ENCODE results near the gene FAM118A. TPM values are rescaled to one million over a fixed set of nuclear protein-coding genes. Genes with fewer than 3 reads are reported as not detected.

The FAM118A gene
- total and polyA plus RNA-seq, 2 experiments from 2014 or later, result 11.9 to 20.3 TPM

DNA sequence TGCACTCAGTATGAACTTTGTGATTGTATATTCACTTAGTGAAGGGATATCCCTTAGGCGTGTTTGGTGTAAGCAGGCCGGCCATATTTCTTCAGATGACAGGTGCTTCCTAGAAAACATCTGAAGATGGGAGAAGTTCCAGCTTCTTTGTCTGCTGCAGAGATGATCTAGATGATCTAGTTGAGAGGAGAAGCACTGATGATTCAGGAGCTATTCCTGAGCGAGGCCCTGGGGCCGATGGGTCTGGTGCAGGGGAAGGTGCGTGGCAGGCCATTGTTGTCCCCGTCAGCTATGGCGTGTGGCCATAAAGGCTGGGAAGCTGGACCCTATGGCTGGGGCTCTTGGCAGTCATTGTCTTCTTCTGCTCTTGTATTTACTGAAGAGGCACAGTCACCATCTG, 14.0 kb downstream of the FAM118A start:
- DNase-seq (ENCODE audit: low spot score) (no peak), ATAC-seq (no peak)
- Mint-ChIP-seq H3K4me1 (peaks cover 11% of the 10 kb centered on the region; the same call in 2 of the 3 replicates), H3K9me3 (no peaks in the 10 kb centered on the region), H3K27ac (no peak overlapping the region), H3K36me3 (ENCODE audit: low read depth) (peaks cover 40% of the 10 kb centered on the region), H3K27me3 (ENCODE audit: insufficient read depth, low read depth, poor library complexity) (peaks cover 3% of the 10 kb centered on the region), H3K4me3 (no peak overlapping the region)
- TF ChIP-seq, protein P1, sequence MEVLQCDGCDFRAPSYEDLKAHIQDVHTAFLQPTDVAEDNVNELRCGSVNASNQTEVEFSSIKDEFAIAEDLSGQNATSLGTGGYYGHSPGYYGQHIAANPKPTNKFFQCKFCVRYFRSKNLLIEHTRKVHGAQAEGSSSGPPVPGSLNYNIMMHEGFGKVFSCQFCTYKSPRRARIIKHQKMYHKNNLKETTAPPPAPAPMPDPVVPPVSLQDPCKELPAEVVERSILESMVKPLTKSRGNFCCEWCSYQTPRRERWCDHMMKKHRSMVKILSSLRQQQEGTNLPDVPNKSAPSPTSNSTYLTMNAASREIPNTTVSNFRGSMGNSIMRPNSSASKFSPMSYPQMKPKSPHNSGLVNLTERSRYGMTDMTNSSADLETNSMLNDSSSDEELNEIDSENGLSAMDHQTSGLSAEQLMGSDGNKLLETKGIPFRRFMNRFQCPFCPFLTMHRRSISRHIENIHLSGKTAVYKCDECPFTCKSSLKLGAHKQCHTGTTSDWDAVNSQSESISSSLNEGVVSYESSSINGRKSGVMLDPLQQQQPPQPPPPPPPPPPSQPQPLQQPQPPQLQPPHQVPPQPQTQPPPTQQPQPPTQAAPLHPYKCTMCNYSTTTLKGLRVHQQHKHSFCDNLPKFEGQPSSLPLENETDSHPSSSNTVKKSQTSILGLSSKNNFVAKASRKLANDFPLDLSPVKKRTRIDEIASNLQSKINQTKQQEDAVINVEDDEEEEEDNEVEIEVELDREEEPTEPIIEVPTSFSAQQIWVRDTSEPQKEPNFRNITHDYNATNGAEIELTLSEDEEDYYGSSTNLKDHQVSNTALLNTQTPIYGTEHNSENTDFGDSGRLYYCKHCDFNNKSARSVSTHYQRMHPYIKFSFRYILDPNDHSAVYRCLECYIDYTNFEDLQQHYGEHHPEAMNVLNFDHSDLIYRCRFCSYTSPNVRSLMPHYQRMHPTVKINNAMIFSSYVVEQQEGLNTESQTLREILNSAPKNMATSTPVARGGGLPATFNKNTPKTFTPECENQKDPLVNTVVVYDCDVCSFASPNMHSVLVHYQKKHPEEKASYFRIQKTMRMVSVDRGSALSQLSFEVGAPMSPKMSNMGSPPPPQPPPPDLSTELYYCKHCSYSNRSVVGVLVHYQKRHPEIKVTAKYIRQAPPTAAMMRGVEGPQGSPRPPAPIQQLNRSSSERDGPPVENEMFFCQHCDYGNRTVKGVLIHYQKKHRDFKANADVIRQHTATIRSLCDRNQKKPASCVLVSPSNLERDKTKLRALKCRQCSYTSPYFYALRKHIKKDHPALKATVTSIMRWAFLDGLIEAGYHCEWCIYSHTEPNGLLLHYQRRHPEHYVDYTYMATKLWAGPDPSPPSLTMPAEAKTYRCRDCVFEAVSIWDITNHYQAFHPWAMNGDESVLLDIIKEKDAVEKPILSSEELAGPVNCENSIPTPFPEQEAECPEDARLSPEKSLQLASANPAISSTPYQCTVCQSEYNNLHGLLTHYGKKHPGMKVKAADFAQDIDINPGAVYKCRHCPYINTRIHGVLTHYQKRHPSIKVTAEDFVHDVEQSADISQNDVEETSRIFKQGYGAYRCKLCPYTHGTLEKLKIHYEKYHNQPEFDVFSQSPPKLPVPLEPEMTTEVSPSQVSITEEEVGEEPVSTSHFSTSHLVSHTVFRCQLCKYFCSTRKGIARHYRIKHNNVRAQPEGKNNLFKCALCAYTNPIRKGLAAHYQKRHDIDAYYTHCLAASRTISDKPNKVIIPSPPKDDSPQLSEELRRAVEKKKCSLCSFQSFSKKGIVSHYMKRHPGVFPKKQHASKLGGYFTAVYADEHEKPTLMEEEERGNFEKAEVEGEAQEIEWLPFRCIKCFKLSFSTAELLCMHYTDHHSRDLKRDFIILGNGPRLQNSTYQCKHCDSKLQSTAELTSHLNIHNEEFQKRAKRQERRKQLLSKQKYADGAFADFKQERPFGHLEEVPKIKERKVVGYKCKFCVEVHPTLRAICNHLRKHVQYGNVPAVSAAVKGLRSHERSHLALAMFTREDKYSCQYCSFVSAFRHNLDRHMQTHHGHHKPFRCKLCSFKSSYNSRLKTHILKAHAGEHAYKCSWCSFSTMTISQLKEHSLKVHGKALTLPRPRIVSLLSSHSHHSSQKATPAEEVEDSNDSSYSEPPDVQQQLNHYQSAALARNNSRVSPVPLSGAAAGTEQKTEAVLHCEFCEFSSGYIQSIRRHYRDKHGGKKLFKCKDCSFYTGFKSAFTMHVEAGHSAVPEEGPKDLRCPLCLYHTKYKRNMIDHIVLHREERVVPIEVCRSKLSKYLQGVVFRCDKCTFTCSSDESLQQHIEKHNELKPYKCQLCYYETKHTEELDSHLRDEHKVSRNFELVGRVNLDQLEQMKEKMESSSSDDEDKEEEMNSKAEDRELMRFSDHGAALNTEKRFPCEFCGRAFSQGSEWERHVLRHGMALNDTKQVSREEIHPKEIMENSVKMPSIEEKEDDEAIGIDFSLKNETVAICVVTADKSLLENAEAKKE (CRISPR knock-in tag; IDR thresholded peaks at IDR 0.05), result no peak
- no peak overlapping the region for H2AFZ ChIP-seq
- H3K27ac ChIP-seq (ENCODE audit: low read depth), result no peak overlapping the region
- no peak overlapping the region for H3K4me2 ChIP-seq
- H3K9me2 ChIP-seq (ENCODE audit: insufficient read depth), result no peaks in the 10 kb centered on the region
- H3F3A ChIP-seq (replicated peaks; ENCODE audit: low read depth), result no peaks in the 10 kb centered on the region
- H3K4me1 ChIP-seq (ENCODE audit: insufficient read depth), result peaks cover 9% of the 10 kb centered on the region; the same call in 1 of the 2 replicates
- no peaks in the 10 kb centered on the region for H3K27me3 ChIP-seq (ENCODE audit: insufficient read depth)
- no peaks in the 10 kb centered on the region; the same call in 1 of the 2 replicates for H3K36me3 ChIP-seq (ENCODE audit: insufficient read depth)
- peaks cover 21% of the 10 kb centered on the region for H4K20me1 ChIP-seq (replicated peaks; ENCODE audit: insufficient read depth)
- H3K4me3 ChIP-seq, result no peak overlapping the region
- H3K79me2 ChIP-seq (replicated peaks; ENCODE audit: insufficient read depth), result peaks cover 43% of the 10 kb centered on the region

DNA sequence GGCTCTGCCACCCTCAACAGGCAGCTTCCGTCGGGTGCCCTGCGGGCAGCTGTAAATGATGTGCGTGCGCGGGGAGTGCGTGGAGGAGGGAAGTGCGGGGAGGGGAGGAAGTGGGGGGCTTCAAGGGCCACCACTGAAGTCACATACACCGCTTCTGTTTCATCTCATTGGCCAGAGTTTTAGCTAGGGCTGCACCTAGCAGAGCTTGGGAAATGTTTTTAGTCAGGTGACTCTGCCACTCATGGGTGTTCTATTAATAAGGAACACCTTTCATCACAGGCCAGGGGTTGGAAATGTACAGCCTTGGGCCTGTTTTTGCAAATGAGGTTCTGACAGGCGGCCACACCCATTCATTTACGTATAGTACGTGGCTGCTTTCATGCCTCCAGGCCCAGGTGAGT, 14.6 kb downstream of the FAM118A start:
- peaks cover 17% of the 10 kb centered on the region for H4K20me1 ChIP-seq (replicated peaks; ENCODE audit: insufficient read depth)
- H3K27me3 Mint-ChIP-seq (ENCODE audit: insufficient read depth, low read depth, poor library complexity), result peaks cover 6% of the 10 kb centered on the region
- no peak overlapping the region for H3K4me3 Mint-ChIP-seq
- H3K4me1 Mint-ChIP-seq, result peaks cover 6% of the 10 kb centered on the region; the same call in 2 of the 3 replicates
- no peaks in the 10 kb centered on the region; the same call in 1 of the 2 replicates for H3K36me3 ChIP-seq (ENCODE audit: insufficient read depth)
- no peaks in the 10 kb centered on the region for H3K27me3 ChIP-seq (ENCODE audit: insufficient read depth)
- H3K4me1 ChIP-seq (ENCODE audit: insufficient read depth), result peaks cover 3% of the 10 kb centered on the region; the same call in 1 of the 2 replicates
- peaks cover 37% of the 10 kb centered on the region for H3K79me2 ChIP-seq (replicated peaks; ENCODE audit: insufficient read depth)
- no peak overlapping the region for H3K27ac Mint-ChIP-seq
- H3K9me3 Mint-ChIP-seq, result no peaks in the 10 kb centered on the region
- ATAC-seq (no peak), DNase-seq (ENCODE audit: low spot score) (no peak)
- H3K36me3 Mint-ChIP-seq (ENCODE audit: low read depth), result peaks cover 40% of the 10 kb centered on the region
- no peaks in the 10 kb centered on the region for H3F3A ChIP-seq (replicated peaks; ENCODE audit: low read depth)
- no peak overlapping the region for H2AFZ ChIP-seq
- H3K4me2 ChIP-seq, result no peak overlapping the region
- H3K9me2 ChIP-seq (ENCODE audit: insufficient read depth), result no peaks in the 10 kb centered on the region
- H3K27ac ChIP-seq (ENCODE audit: low read depth), result no peak overlapping the region
- H3K4me3 ChIP-seq, result no peak overlapping the region
- TF ChIP-seq, protein P2, sequence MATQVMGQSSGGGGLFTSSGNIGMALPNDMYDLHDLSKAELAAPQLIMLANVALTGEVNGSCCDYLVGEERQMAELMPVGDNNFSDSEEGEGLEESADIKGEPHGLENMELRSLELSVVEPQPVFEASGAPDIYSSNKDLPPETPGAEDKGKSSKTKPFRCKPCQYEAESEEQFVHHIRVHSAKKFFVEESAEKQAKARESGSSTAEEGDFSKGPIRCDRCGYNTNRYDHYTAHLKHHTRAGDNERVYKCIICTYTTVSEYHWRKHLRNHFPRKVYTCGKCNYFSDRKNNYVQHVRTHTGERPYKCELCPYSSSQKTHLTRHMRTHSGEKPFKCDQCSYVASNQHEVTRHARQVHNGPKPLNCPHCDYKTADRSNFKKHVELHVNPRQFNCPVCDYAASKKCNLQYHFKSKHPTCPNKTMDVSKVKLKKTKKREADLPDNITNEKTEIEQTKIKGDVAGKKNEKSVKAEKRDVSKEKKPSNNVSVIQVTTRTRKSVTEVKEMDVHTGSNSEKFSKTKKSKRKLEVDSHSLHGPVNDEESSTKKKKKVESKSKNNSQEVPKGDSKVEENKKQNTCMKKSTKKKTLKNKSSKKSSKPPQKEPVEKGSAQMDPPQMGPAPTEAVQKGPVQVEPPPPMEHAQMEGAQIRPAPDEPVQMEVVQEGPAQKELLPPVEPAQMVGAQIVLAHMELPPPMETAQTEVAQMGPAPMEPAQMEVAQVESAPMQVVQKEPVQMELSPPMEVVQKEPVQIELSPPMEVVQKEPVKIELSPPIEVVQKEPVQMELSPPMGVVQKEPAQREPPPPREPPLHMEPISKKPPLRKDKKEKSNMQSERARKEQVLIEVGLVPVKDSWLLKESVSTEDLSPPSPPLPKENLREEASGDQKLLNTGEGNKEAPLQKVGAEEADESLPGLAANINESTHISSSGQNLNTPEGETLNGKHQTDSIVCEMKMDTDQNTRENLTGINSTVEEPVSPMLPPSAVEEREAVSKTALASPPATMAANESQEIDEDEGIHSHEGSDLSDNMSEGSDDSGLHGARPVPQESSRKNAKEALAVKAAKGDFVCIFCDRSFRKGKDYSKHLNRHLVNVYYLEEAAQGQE (IDR thresholded peaks at IDR 0.05; ENCODE audit: unreplicated experiment), result no peak
- TF ChIP-seq, protein P3, sequence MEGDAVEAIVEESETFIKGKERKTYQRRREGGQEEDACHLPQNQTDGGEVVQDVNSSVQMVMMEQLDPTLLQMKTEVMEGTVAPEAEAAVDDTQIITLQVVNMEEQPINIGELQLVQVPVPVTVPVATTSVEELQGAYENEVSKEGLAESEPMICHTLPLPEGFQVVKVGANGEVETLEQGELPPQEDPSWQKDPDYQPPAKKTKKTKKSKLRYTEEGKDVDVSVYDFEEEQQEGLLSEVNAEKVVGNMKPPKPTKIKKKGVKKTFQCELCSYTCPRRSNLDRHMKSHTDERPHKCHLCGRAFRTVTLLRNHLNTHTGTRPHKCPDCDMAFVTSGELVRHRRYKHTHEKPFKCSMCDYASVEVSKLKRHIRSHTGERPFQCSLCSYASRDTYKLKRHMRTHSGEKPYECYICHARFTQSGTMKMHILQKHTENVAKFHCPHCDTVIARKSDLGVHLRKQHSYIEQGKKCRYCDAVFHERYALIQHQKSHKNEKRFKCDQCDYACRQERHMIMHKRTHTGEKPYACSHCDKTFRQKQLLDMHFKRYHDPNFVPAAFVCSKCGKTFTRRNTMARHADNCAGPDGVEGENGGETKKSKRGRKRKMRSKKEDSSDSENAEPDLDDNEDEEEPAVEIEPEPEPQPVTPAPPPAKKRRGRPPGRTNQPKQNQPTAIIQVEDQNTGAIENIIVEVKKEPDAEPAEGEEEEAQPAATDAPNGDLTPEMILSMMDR (conservative IDR thresholded peaks at IDR 0.05; ENCODE audit: low read depth in 2 of 2), result no peak
- TF ChIP-seq EZH2phosphoT487 (IDR thresholded peaks at IDR 0.05; ENCODE audit: unreplicated experiment) (no peak), CREB1 (CRISPR knock-in tag; IDR thresholded peaks at IDR 0.05; ENCODE audit: low read depth) (no peak), POLR2AphosphoS5 (IDR thresholded peaks at IDR 0.05; ENCODE audit: low read depth) (no peak), JUNB (IDR thresholded peaks at IDR 0.05; ENCODE audit: unreplicated experiment) (no peak), ZNF331 (CRISPR knock-in tag; IDR thresholded peaks at IDR 0.05; ENCODE audit: low read depth) (no peak), NANOG (IDR thresholded peaks at IDR 0.05; ENCODE audit: borderline replicate concordance) (no peak), STAT1 (IDR thresholded peaks at IDR 0.05; ENCODE audit: unreplicated experiment) (no peak), EZH2 (IDR thresholded peaks at IDR 0.05; ENCODE audit: low read depth, unreplicated experiment) (no peak)
